ENCODE data around the gene PTPRG. TPM values are rescaled to one million over a fixed set of nuclear protein-coding genes. Genes with fewer than 3 reads are reported as not detected.
A peak's percentile ranks its signal among the peaks of the same experiment; 100 is the strongest.

Gene PTPRG
- total RNA-seq, 6 experiments from 2014 or later: 29.4 to 34.7 (median 32.7) TPM

- Mint-ChIP-seq H3K36me3 (ENCODE audit: low read depth) (peaks cover 7% of the 10 kb centered on the region; the same call in 1 of the 2 replicates), H3K4me3 (peak overlapping the region; percentile 94), H3K27me3 (ENCODE audit: insufficient read depth) (peaks cover 6% of the 10 kb centered on the region; the same call in 1 of the 2 replicates), H3K27ac (no peak overlapping the region), H3K9me3 (peaks cover 7% of the 10 kb centered on the region; the same call in 1 of the 2 replicates), H3K4me1 (ENCODE audit: low read depth) (peaks cover 23% of the 10 kb centered on the region)
- DNase-seq: no peak
- TF ChIP-seq CTCF (IDR thresholded peaks at IDR 0.05): no peak
These were observed 758.3 kb downstream of the PTPRG start for GRCh38 chr3:62319570-62320243.

GRCh38 chr3:62323241-62323640, 761.9 kb downstream of the PTPRG start:
- peaks cover 3% of the 10 kb centered on the region; the same call in 1 of the 2 replicates for H3K27me3 Mint-ChIP-seq (ENCODE audit: insufficient read depth)
- H3K27ac Mint-ChIP-seq: no peak overlapping the region
- H3K4me3 Mint-ChIP-seq: no peak overlapping the region
- TF ChIP-seq CTCF (IDR thresholded peaks at IDR 0.05): no peak
- no peak for DNase-seq
- peaks cover 15% of the 10 kb centered on the region for H3K4me1 Mint-ChIP-seq (ENCODE audit: low read depth)
- H3K36me3 Mint-ChIP-seq (ENCODE audit: low read depth): peaks cover 7% of the 10 kb centered on the region; the same call in 1 of the 2 replicates
- peaks cover 7% of the 10 kb centered on the region; the same call in 1 of the 2 replicates for H3K9me3 Mint-ChIP-seq

GRCh38 chr3:62325896-62326295, 764.5 kb downstream of the PTPRG start:
- TF ChIP-seq CTCF (IDR thresholded peaks at IDR 0.05): no peak
- Mint-ChIP-seq H3K9me3 (no peaks in the 10 kb centered on the region), H3K36me3 (ENCODE audit: low read depth) (no peaks in the 10 kb centered on the region; the same call in 1 of the 2 replicates), H3K27me3 (ENCODE audit: insufficient read depth) (no peaks in the 10 kb centered on the region), H3K27ac (no peak overlapping the region), H3K4me1 (ENCODE audit: low read depth) (no peaks in the 10 kb centered on the region), H3K4me3 (no peak overlapping the region)
- DNase-seq: no peak

GRCh38 chr3:62329971-62330370, 768.6 kb downstream of the PTPRG start:
- TF ChIP-seq CTCF (IDR thresholded peaks at IDR 0.05): no peak
- H3K27me3 Mint-ChIP-seq (ENCODE audit: insufficient read depth): no peaks in the 10 kb centered on the region
- no peaks in the 10 kb centered on the region for H3K4me1 Mint-ChIP-seq (ENCODE audit: low read depth)
- H3K27ac Mint-ChIP-seq: no peak overlapping the region
- no peaks in the 10 kb centered on the region for H3K9me3 Mint-ChIP-seq
- H3K36me3 Mint-ChIP-seq (ENCODE audit: low read depth): no peaks in the 10 kb centered on the region
- no peak for DNase-seq
- no peak overlapping the region for H3K4me3 Mint-ChIP-seq

- Mint-ChIP-seq H3K4me3 (no peak overlapping the region), H3K27ac (no peak overlapping the region), H3K36me3 (ENCODE audit: low read depth) (no peaks in the 10 kb centered on the region), H3K27me3 (ENCODE audit: insufficient read depth) (no peaks in the 10 kb centered on the region), H3K4me1 (ENCODE audit: low read depth) (no peaks in the 10 kb centered on the region), H3K9me3 (no peaks in the 10 kb centered on the region)
- DNase-seq: no peak
- no peak for TF ChIP-seq CTCF (IDR thresholded peaks at IDR 0.05)
These were observed 770.6 kb downstream of the PTPRG start for GRCh38 chr3:62332017-62332416.
